GM12878 (cell line): ENCODE data around the gene UBE2E2. TPM values are rescaled to one million over a fixed set of nuclear protein-coding genes. Genes with fewer than 3 reads are reported as not detected.

Source experiments
- CEBPB ChIP-seq, 2 experiments: fragments of 150-350 bp in 1 of 2; IDR thresholded peaks; 2 replicates each; pipeline ENCODE4 v1.6.1; 2012 to 2014; ENCODE audit warnings: low read depth in 2 of 2, low read length in 2 of 2, borderline replicate concordance in 1 of 2, inconsistent platforms in 1 of 2
- HDGF ChIP-seq: fragments of 450-650 bp; IDR thresholded peaks from 2 replicates; pipeline ENCODE4 v1.6.1; 2016; ENCODE audit warnings: antibody characterized with exemption
- NFIC ChIP-seq: IDR thresholded peaks from 2 replicates; pipeline ENCODE4 v1.6.1; 2012; ENCODE audit warnings: low read depth, mild to moderate bottlenecking, inconsistent platforms, low read length, moderate library complexity
- RFX5 ChIP-seq: IDR thresholded peaks from 2 replicates; pipeline ENCODE4 v1.6.1; 2011; ENCODE audit warnings: low read depth, low read length, improper control_type of control experiment
- SIN3A ChIP-seq: IDR thresholded peaks from 2 replicates; pipeline ENCODE4 v1.6.1; 2012; ENCODE audit warnings: low read depth, low read length, improper control_type of control experiment
- SRF ChIP-seq, 2 experiments: IDR thresholded peaks; 2 replicates each; pipeline ENCODE4 v1.6.1; 2011; ENCODE audit warnings: low read depth in 2 of 2, low read length in 2 of 2, mild to moderate bottlenecking in 1 of 2, moderate library complexity in 1 of 2
- STAT3 ChIP-seq: IDR thresholded peaks from 2 replicates; pipeline ENCODE4 v1.6.1; 2011; ENCODE audit warnings: low read depth, low read length, improper control_type of control experiment
- TBL1XR1 ChIP-seq: IDR thresholded peaks from 2 replicates; pipeline ENCODE4 v1.6.1; 2012; ENCODE audit warnings: low read depth, low read length, improper control_type of control experiment
- ZNF207 ChIP-seq: fragments of 450-650 bp; IDR thresholded peaks from 2 replicates; pipeline ENCODE4 v1.6.1; 2014; ENCODE audit warnings: antibody characterized with exemption, mild to moderate bottlenecking, borderline replicate concordance
- polyA plus RNA-seq, 11 experiments: library from polyadenylated mRNA; depleted of rRNA in 4 of 11; unstranded in 6 of 11; stranded (reverse) in 5 of 11; fragments of >200 nt; fragmentation: Nextera tagmentation in 4 of 11; fragmentation: Illumina TruSeq in 1 of 11; extraction: Ambion mirVana in 4 of 11; extraction: Trizol in 1 of 11; gene quantifications; 1 replicate in 1 of 11; 2 replicates in 10 of 11; pipeline versions ENCODE4 v1.2.1 to v1.2.3, GENCODE V29; 2011 to 2016; ENCODE audit warnings: inconsistent platforms in 2 of 11, missing spikeins in 2 of 11, low read depth in 1 of 11
- total RNA-seq, 4 experiments: library from RNA; depleted of rRNA in 3 of 4; stranded (reverse); fragments of >200 nt in 3 of 4; fragmentation: Illumina TruSeq in 1 of 4; extraction: Trizol in 1 of 4; gene quantifications; 2 replicates each; pipeline versions ENCODE4 v1.2.1 to v1.2.3, GENCODE V29; 2013 to 2021
- TF ChIP-seq, protein P1 (sequence below): fragments of 450-650 bp; formaldehyde crosslinking; IDR thresholded peaks from 2 replicates; pipeline ENCODE4 v1.4.0; 2022; ENCODE audit warnings: mild to moderate bottlenecking, moderate library complexity
- TF ChIP-seq, protein P2 (sequence below): fragments of 450-650 bp; IDR thresholded peaks from 2 replicates; pipeline ENCODE4 v1.6.1; 2017; ENCODE audit warnings: mild to moderate bottlenecking, moderate library complexity
- TF ChIP-seq, protein P3 (sequence below): fragments of 450-650 bp; IDR thresholded peaks from 2 replicates; pipeline ENCODE4 v1.6.1; 2017; ENCODE audit warnings: low read depth, mild to moderate bottlenecking, moderate library complexity

The UBE2E2 gene
- total and polyA plus RNA-seq, 10 of the 15 experiments (the other 5 are each of a cell fraction or from before 2014, with no cell fraction given), result 8.7 to 71.0 (median 36.4) TPM

DNA sequence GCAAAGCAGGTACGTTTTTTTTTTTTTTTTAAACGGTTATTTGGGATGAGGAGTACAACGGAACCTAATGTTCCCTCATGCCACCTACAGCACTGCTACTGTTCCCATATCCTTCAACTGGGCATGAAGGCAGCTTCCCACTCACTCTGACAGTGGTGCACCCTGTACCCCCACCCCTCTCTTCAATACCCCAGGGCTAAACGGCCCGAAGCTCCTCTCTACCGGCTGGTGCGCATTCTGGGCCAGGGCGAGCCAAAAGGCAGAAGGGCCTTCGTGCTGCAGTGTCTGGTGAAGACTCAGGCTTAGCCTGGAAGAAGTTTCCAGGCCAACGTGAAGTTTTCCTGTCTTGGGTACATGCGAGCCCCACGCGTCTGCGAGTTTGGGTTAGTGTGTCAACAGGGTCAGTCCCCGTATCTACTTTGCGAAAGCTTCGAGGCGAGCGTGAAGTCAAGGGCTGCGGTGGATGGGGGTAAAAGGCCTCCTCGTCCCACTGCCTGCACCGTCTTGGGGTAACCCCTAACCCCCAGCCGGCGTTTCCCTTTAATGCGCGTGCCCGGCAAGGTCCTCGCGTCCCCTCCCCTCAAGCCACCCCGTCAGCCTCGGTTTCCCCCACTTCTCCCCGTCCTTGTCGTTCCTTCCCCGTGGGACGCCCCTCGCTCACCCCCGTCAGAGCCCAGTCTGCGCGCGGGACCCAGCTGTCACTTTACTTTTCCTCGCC is 765 bp upstream of the UBE2E2 start (continued):
- TF ChIP-seq, protein P1, sequence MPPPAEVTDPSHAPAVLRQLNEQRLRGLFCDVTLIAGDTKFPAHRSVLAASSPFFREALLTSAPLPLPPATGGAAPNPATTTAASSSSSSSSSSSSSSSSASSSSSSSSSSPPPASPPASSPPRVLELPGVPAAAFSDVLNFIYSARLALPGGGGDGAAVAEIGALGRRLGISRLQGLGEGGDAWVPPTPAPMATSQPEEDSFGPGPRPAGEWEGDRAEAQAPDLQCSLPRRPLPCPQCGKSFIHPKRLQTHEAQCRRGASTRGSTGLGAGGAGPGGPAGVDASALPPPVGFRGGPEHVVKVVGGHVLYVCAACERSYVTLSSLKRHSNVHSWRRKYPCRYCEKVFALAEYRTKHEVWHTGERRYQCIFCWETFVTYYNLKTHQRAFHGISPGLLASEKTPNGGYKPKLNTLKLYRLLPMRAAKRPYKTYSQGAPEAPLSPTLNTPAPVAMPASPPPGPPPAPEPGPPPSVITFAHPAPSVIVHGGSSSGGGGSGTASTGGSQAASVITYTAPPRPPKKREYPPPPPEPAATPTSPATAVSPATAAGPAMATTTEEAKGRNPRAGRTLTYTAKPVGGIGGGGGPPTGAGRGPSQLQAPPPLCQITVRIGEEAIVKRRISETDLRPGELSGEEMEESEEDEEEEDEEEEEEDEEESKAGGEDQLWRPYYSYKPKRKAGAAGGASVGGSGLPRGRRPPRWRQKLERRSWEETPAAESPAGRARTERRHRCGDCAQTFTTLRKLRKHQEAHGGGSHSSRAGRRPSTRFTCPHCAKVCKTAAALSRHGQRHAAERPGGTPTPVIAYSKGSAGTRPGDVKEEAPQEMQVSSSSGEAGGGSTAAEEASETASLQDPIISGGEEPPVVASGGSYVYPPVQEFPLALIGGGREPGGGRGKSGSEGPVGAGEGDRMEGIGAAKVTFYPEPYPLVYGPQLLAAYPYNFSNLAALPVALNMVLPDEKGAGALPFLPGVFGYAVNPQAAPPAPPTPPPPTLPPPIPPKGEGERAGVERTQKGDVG (CRISPR knock-in tag), result no peak
- 0 out of 2 replicates have a peak, but pooled peaks have one; percentile 54 for TF ChIP-seq HDGF
- TF ChIP-seq STAT3, result no peak
- TF ChIP-seq CEBPB (IDR thresholded peaks at IDR 0.05; ENCODE audit: borderline replicate concordance in 1 of 2, low read depth in 2 of 2, low read length in 2 of 2), result no peak
- no peak for TF ChIP-seq SRF (IDR thresholded peaks at IDR 0.05; ENCODE audit: low read depth in 2 of 2, low read length in 2 of 2)
- TF ChIP-seq ZNF207, result no peak
- TF ChIP-seq, protein P2, sequence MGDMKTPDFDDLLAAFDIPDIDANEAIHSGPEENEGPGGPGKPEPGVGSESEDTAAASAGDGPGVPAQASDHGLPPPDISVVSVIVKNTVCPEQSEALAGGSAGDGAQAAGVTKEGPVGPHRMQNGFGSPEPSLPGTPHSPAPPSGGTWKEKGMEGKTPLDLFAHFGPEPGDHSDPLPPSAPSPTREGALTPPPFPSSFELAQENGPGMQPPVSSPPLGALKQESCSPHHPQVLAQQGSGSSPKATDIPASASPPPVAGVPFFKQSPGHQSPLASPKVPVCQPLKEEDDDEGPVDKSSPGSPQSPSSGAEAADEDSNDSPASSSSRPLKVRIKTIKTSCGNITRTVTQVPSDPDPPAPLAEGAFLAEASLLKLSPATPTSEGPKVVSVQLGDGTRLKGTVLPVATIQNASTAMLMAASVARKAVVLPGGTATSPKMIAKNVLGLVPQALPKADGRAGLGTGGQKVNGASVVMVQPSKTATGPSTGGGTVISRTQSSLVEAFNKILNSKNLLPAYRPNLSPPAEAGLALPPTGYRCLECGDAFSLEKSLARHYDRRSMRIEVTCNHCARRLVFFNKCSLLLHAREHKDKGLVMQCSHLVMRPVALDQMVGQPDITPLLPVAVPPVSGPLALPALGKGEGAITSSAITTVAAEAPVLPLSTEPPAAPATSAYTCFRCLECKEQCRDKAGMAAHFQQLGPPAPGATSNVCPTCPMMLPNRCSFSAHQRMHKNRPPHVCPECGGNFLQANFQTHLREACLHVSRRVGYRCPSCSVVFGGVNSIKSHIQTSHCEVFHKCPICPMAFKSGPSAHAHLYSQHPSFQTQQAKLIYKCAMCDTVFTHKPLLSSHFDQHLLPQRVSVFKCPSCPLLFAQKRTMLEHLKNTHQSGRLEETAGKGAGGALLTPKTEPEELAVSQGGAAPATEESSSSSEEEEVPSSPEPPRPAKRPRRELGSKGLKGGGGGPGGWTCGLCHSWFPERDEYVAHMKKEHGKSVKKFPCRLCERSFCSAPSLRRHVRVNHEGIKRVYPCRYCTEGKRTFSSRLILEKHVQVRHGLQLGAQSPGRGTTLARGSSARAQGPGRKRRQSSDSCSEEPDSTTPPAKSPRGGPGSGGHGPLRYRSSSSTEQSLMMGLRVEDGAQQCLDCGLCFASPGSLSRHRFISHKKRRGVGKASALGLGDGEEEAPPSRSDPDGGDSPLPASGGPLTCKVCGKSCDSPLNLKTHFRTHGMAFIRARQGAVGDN, result no peak
- TF ChIP-seq, protein P3, sequence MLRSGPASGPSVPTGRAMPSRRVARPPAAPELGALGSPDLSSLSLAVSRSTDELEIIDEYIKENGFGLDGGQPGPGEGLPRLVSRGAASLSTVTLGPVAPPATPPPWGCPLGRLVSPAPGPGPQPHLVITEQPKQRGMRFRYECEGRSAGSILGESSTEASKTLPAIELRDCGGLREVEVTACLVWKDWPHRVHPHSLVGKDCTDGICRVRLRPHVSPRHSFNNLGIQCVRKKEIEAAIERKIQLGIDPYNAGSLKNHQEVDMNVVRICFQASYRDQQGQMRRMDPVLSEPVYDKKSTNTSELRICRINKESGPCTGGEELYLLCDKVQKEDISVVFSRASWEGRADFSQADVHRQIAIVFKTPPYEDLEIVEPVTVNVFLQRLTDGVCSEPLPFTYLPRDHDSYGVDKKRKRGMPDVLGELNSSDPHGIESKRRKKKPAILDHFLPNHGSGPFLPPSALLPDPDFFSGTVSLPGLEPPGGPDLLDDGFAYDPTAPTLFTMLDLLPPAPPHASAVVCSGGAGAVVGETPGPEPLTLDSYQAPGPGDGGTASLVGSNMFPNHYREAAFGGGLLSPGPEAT, result 0 out of 2 replicates have a peak, but pooled peaks have one; percentile 21
- TF ChIP-seq NFIC, result no peak
- no peak; the same call in 1 of the 2 replicates for TF ChIP-seq SIN3A
- no peak for TF ChIP-seq RFX5
- no peak for TF ChIP-seq TBL1XR1
